Measurements from ENCODE around the gene ZGPAT.

The ZGPAT gene

DNA sequence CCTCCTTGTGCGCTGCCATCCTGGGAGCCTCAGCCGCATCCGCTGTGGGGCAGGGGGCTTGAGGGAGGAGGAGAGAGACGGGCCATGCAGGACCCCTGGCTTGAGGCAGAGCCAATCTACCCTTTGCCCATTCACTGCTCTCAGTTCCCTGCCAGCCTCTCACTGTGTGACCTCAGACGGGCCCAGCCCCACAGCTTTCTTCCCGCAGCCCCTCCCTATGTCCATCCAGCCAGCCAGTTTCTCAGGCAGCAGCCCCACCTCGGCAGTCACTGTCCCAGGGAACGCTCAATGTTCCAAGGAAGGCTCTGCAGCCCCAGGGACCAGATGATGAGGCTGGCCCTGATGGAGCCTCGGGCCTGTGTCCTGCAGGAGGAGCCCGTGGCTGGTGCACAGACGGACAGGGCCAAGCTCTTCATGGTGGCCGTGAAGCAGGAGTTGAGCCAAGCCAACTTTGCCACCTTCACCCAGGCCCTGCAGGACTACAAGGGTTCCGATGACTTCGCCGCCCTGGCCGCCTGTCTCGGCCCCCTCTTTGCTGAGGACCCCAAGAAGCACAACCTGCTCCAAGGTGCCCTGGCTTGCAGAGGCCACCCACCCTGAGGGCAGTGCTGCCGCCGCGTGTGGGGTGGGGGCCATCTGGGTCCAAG, 15.3 kb upstream of the ZGPAT start:
- no peak for DNase-seq

DNA sequence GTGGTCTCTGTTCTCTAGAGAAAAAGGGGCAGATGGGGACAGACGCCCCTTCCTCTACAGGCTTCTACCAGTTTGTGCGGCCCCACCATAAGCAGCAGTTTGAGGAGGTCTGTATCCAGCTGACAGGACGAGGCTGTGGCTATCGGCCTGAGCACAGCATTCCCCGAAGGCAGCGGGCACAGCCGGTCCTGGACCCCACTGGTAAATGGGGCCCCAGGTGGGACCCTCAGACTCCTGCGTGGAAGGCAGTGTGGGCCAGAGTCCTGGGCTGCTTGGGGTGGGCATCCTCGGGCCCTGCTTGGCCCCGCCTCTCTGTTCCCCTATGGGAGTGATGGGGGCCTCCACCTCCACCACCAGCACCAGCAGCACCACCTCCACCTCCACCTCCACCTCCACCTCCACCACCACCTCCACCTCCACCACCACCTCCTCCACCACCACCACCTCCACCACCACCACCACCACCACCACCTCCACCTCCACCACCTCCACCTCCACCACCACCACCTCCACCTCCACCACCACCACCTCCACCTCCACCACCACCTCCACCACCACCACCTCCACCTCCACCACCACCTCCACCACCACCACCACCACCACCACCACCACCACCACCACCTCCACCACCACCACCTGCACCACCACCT, 14.6 kb upstream of the ZGPAT start:
- DNase-seq = no peak

DNA sequence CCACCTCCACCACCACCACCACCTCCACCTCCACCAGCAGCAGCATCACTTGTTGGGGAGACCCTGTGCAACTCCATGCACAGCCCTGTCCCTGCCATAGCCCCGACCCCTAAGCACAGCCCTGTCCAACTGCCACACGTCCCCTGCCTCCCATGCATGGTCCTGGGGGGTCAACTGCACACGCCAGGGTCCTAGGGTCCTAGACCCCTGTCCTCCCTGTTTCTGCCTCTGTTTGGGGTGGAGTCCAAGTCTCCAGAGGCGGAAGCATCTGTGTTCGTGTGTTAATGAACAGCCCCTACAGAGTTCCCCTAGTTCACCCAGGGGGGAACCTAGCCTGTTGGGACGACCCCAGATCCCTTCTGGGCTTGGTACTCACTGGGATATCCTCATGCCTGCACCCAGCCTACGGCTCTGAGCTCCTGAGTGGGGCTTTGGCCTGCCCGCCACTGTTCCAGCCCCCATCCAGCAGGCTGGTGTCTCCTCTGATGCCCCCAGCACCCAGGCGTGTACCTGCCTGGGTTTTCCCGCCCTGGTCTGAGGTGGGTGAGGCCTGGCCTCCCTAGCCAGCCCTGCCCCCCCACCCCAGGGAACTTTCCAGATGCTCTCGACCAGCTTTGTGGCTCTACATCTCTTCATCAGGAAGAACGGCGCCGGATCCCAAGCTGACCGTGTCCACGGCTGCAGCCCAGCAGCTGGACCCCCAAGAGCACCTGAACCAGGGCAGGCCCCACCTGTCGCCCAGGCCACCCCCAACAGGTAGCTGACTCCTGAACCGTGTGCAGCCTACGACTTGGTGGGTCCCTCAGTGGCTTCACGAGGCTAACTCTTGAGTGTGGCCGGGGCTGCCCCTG, 13.9 kb upstream of the ZGPAT start:
- no peak for DNase-seq

GRCh38 chr20:63694584-63695423, 13.0 kb upstream of the ZGPAT start:
- no peak for DNase-seq

- no peak for DNase-seq
Observed at GRCh38 chr20:63695424-63696305, 12.2 kb upstream of the ZGPAT start.

GRCh38 chr20:63696306-63696627, 11.6 kb upstream of the ZGPAT start:
- no peak for DNase-seq

DNA sequence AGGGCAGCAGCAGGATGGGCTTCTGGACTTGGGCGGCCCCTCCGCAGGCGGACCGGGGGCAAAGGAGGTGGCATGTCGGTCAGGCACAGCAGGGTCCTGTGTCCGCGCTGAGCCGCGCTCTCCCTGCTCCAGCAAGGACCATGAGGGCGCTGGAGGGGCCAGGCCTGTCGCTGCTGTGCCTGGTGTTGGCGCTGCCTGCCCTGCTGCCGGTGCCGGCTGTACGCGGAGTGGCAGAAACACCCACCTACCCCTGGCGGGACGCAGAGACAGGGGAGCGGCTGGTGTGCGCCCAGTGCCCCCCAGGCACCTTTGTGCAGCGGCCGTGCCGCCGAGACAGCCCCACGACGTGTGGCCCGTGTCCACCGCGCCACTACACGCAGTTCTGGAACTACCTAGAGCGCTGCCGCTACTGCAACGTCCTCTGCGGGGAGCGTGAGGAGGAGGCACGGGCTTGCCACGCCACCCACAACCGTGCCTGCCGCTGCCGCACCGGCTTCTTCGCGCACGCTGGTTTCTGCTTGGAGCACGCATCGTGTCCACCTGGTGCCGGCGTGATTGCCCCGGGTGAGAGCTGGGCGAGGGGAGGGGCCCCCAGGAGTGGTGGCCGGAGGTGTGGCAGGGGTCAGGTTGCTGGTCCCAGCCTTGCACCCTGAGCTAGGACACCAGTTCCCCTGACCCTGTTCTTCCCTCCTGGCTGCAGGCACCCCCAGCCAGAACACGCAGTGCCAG, 11.0 kb upstream of the ZGPAT start, which contains the start of gene TNFRSF6B:
TNFRSF6B (plus strand) TSS at position 25 of the 729 bp plus-strand sequence; CDS start at position 141, 116 bp downstream.
- no peak for DNase-seq

DNA sequence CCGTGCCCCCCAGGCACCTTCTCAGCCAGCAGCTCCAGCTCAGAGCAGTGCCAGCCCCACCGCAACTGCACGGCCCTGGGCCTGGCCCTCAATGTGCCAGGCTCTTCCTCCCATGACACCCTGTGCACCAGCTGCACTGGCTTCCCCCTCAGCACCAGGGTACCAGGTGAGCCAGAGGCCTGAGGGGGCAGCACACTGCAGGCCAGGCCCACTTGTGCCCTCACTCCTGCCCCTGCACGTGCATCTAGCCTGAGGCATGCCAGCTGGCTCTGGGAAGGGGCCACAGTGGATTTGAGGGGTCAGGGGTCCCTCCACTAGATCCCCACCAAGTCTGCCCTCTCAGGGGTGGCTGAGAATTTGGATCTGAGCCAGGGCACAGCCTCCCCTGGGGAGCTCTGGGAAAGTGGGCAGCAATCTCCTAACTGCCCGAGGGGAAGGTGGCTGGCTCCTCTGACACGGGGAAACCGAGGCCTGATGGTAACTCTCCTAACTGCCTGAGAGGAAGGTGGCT, 10.4 kb upstream of the ZGPAT start:
- DNase-seq = no peak

GRCh38 chr20:63697868-63698545, 9.8 kb upstream of the ZGPAT start:
- DNase-seq = no peak

DNA sequence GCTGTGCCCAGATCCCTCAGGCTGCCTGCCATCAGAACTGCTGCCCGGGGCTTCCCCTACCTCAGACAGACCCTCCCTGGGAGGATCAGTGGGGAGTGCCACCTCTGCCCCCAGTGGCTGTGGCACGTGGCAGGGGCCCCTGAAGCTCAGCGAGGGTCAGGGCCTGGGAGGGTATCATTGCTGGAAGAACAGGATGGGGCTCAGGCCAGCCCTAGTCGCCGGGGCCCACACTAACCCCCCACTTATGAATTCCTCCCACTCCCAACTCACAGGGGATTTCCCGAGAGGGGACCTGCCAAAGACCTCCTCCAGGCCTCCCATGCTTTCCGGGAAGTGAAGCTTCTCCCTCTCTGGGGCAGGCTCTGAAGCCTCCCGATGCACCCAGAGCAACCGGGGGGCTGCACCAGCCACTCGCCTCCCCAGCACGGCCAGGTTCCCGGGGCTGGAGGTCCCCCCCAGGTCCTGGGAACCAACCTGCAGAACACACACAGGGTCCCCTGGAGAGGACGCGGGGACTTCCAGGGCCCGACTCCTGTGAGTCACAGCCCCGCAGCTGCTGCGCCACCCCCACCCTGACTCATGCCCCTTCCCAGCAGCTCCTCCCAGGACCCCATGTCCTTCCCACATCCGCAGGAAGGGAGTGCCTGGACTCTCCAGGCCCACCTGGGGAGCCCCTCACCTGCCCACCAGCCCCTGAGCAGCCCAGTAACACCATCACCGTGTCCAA, 8.9 kb upstream of the ZGPAT start:
- DNase-seq = no peak

GRCh38 chr20:63699466-63700198, 8.2 kb upstream of the ZGPAT start:
- no peak for DNase-seq

DNA sequence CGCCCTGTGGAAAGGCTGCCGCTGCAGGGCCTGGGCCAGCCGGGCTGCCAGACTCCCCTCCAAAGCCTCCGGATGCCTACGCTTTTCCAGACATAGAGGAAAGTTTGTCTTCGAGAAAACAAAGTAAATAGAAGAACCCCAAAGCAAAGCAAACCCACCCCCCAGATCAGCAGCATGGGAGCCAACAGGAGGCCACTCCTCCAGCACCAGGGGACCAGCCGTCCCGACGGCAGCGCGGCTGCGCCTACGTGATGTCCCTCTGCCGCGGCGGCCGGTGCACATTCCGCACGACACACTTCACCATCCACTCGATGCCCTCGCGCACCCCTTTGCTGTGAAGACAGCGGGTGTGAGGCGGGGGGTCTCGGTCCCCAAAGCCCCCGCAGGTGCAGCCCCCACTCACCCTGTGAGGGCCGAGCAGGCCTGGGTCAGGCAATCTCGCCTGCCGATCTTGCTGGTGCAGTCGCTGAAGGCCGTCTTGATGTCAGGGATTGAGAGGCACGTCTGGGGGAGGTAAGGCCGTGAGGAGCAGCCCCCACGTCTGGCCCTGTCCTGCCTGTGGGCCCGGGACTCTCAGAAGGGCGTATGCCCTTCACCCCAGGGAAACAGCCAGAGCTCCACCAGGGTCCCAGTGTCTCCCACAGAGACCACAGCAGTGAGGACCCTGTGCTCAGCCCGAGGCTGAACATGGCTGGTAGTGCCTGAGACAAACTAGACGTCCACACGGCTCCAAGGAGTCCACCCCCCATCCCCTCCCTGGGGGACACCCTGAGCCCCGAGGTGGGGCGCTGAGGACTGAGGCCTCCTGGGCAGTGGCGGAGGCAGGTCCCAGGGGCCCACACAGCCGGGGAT, 7.4 kb upstream of the ZGPAT start:
- DNase-seq = no peak

- no peak for DNase-seq
Observed at GRCh38 chr20:63701051-63701328, 6.8 kb upstream of the ZGPAT start.

DNA sequence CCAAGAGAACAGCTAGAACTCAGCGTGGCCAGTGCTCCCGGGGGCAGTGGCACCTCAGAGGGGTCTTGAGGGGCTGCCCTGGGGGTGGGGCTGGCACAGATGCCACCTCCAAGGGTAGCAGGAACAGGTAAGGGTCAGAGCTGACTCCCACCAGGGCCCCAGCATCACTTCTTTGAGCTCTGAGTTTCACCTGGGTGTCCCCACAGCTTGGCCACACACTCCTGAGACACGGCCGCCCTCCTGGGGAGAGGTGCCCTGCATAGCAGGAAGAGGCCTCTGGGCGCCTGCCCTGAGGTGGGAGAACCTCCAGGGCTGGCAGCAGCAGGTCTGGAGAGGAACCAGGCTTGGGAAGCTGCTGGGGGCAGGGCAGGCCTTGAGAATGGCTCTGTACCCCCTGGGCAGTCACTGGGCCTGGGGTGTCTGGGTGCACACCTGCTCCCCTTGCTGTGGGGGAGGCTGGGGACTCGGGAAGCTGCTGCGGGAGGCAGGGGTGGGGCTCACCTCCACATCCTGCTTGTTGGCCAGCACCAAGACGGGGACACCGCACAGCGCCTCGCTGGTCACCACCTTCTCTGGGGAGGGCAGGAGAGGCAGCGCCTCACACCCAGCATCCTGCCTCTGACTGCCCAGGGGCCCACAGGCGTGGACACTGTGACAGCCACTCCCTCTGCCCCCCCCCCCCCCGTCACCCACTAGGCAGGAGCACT, 6.4 kb upstream of the ZGPAT start:
- no peak for DNase-seq

DNA sequence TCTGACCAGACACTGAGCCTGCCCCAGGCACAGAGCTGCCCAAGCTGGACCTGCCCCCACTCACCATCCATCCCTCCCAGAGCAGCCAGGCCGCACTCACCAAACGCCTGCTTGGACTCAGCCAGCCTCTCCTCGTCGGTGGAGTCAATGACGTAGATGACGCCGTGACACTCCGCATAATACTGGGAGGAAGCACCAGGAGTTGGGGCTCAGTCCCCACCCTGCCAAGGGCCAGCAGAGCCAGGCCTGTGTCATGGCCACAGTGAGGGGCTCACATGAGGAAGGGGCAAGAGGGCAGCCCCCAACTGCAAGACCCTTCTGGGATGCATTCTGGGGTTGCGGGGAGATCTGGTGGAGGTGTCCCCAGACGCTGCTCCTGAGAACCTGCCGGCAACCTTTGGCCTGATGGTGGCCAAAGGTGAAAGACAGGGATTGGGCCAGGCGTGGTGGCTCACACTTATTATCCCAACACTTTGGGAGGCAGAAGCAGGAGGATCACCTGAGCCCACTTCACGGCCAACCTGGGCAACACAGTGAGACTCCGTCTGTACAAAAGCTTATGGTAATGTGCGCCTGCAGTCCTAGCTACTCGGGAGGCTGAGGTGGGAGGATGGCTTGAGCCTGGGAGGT, 5.7 kb upstream of the ZGPAT start:
- no peak for DNase-seq

- no peak for DNase-seq
Observed at GRCh38 chr20:63702751-63703470, 4.9 kb upstream of the ZGPAT start.
